K562 (cell line): Measurements from ENCODE around the gene XCL1. TPM values are rescaled to one million over a fixed set of nuclear protein-coding genes. Genes with fewer than 3 reads are reported as not detected.

Experiments
- ATAC-seq: fragments of 200-7000 bp; cut with Tn5 transposase; 3 replicates; pipeline ENCODE4 v1.9.1; 2020; ENCODE audit warnings: moderate library complexity
- BruUV-seq: library from RNA; stranded (reverse); fragments of 400-500 nt; replicated peaks from 2 replicates; lab custom pipeline; 2021; lab: Mats Ljungman, UMichigan
- CTCF ChIA-PET: fragments of 300-600 bp; formaldehyde crosslinking; extraction: SDS; loops from one replicate; lab custom pipeline; 2021; ENCODE audit warnings: low intra/inter-chr PET ratio; lab: Yijun Ruan, JAX
- POLR2A ChIA-PET: fragments of 300-600, 350-650 bp; sonication (Branson Sonifier 250); formaldehyde crosslinking; extraction: SDS; loops from one replicate; lab custom pipeline; 2021; ENCODE audit warnings: antibody characterized with exemption, inconsistent platforms; lab: Yijun Ruan, JAX
- DNase-seq, 4 experiments: peaks; one replicate each; pipeline versions ENCODE4 v3.0.0 to v3.0.0-alpha.2; 2011 to 2018; ENCODE audit warnings: low spot score in 3 of 4, mixed read lengths in 3 of 4; ENCODE audit errors: extremely low read depth in 1 of 4
- FAIRE-seq: peaks from 2 replicates; lab custom pipeline; 2011; peaks lifted over from hg19 to GRCh38; lab: Jason Lieb, UNC
- H2AFZ ChIP-seq: 2 replicates; pipeline ENCODE4 v1.6.0; 2011; ENCODE audit warnings: low read depth, low read length, control low read depth, inconsistent platforms
- H3K27ac ChIP-seq: fragments of 200-600 bp; 3 replicates; pipeline ENCODE4 v1.8.0; 2011; ENCODE audit warnings: low read depth, mild to moderate bottlenecking, control low read depth, inconsistent platforms, low read length, moderate library complexity, mixed read lengths; ENCODE audit errors: extremely low read depth
- H3K27me3 ChIP-seq, 2 experiments: fragments of 300-600 bp in 1 of 2; 2 replicates in 1 of 2; 3 replicates in 1 of 2; pipeline versions ENCODE4 v1.6.0 to v1.8.0; 2011; ENCODE audit warnings: inconsistent platforms in 2 of 2, low read length in 2 of 2, mild to moderate bottlenecking in 1 of 2, mixed read lengths in 1 of 2, moderate library complexity in 1 of 2; ENCODE audit not compliant: control insufficient read depth in 2 of 2, insufficient read depth in 2 of 2
- H3K36me3 ChIP-seq: fragments of 300-600 bp; 3 replicates; pipeline ENCODE4 v1.8.0; 2011; ENCODE audit warnings: mild to moderate bottlenecking, low read length, inconsistent platforms; ENCODE audit not compliant: control insufficient read depth, insufficient read depth
- H3K4me1 ChIP-seq, 2 experiments: fragments of 200-600 bp in 1 of 2; replicated peaks in 1 of 2; 2 replicates in 1 of 2; 3 replicates in 1 of 2; pipeline versions ENCODE4 v1.5.1 to v1.8.0; 2011; ENCODE audit warnings: inconsistent platforms in 2 of 2, low read length in 2 of 2, mild to moderate bottlenecking in 1 of 2, mixed read lengths in 1 of 2, moderate library complexity in 1 of 2; ENCODE audit not compliant: control insufficient read depth in 2 of 2, insufficient read depth in 2 of 2
- H3K4me2 ChIP-seq: 2 replicates; pipeline ENCODE4 v1.6.1; 2011; ENCODE audit warnings: low read length, control low read depth, inconsistent platforms, mixed read lengths; ENCODE audit not compliant: insufficient read depth
- H3K4me3 ChIP-seq: fragments of 200-600 bp; sonication (generic), shearing (Covaris generic); 2 replicates; pipeline ENCODE4 v1.5.1; 2016; ENCODE audit warnings: control low read depth, inconsistent platforms
- H3K79me2 ChIP-seq: fragments of 200-600 bp; 3 replicates; pipeline ENCODE4 v1.8.0; 2011; ENCODE audit warnings: low read length, inconsistent platforms; ENCODE audit not compliant: control insufficient read depth, insufficient read depth
- H3K9ac ChIP-seq, 2 experiments: 2 replicates each; pipeline versions ENCODE4 v1.6.0 to v1.6.1; 2011; ENCODE audit warnings: low read depth in 2 of 2, low read length in 2 of 2, control low read depth in 1 of 2, inconsistent platforms in 1 of 2, mild to moderate bottlenecking in 1 of 2, mixed read lengths in 1 of 2; ENCODE audit not compliant: insufficient read depth in 1 of 2
- H3K9me1 ChIP-seq: one replicate; pipeline ENCODE4 v1.6.0; 2011; ENCODE audit warnings: inconsistent platforms, mild to moderate bottlenecking, low read length, moderate library complexity; ENCODE audit not compliant: control insufficient read depth, insufficient read depth
- H3K9me3 ChIP-seq: replicated peaks from 2 replicates; pipeline ENCODE4 v1.5.1; 2011; ENCODE audit warnings: low read depth, low read length, inconsistent platforms; ENCODE audit not compliant: control insufficient read depth, insufficient read depth
- H4K20me1 ChIP-seq: replicated peaks from 2 replicates; pipeline ENCODE4 v1.6.1; 2011; ENCODE audit warnings: low read length, inconsistent platforms, mixed read lengths; ENCODE audit not compliant: control insufficient read depth, insufficient read depth
- CBX3 ChIP-seq, 2 experiments: IDR thresholded peaks; 1 replicate in 1 of 2; 2 replicates in 1 of 2; pipeline ENCODE4 v1.6.1; 2012; ENCODE audit warnings: inconsistent platforms in 2 of 2, low read length in 2 of 2, borderline replicate concordance in 1 of 2, control low read depth in 1 of 2
- CBX8 ChIP-seq: fragments of 200-600 bp; sonication (generic); IDR thresholded peaks from 2 replicates; pipeline ENCODE4 v1.6.1; 2012; ENCODE audit warnings: borderline replicate concordance, mixed run types, low read depth, mild to moderate bottlenecking, moderate library complexity, mixed read lengths, low read length, control low read depth, inconsistent platforms; ENCODE audit not compliant: poor library complexity, severe bottlenecking; ENCODE audit errors: extremely low read depth
- CSDE1 ChIP-seq, 2 experiments: fragments of 450-650 bp; IDR thresholded peaks; 2 replicates each; pipeline ENCODE4 v1.6.1; 2016; ENCODE audit warnings: mild to moderate bottlenecking in 1 of 2
- ERF ChIP-seq: fragments of 450-650 bp; formaldehyde crosslinking; IDR thresholded peaks from 2 replicates; pipeline ENCODE4 v1.4.0; 2020; ENCODE audit warnings: mild to moderate bottlenecking, mixed read lengths
- ESRRB ChIP-seq: fragments of 250-450 bp; sonication (Bioruptor Pico); IDR thresholded peaks from 2 replicates; pipeline ENCODE4 v1.5.0; 2020; ENCODE audit warnings: mild to moderate bottlenecking, moderate library complexity, borderline replicate concordance
- KLF16 ChIP-seq: IDR thresholded peaks from 2 replicates; pipeline ENCODE4 v1.6.1; 2016; ENCODE audit warnings: antibody characterized with exemption
- RAD51 ChIP-seq: fragments of 450-650 bp; IDR thresholded peaks from 2 replicates; pipeline ENCODE4 v1.7.1; 2016; ENCODE audit warnings: low read depth, mild to moderate bottlenecking, borderline replicate concordance
- RBBP5 ChIP-seq: fragments of 200-600 bp; sonication (generic); IDR thresholded peaks from 2 replicates; pipeline ENCODE4 v1.6.1; 2012; ENCODE audit warnings: borderline replicate concordance, mild to moderate bottlenecking, low read length, control low read depth, inconsistent platforms; ENCODE audit not compliant: insufficient read depth, poor library complexity, severe bottlenecking
- SOX6 ChIP-seq: fragments of 450-650 bp; IDR thresholded peaks from 2 replicates; pipeline ENCODE4 v1.6.1; 2014; ENCODE audit warnings: mild to moderate bottlenecking
- TEAD4 ChIP-seq, 2 experiments: sonication (generic) in 1 of 2; formaldehyde crosslinking in 1 of 2; IDR thresholded peaks; 2 replicates each; pipeline versions ENCODE4 v1.6.1 to v1.8.0; 2012 to 2022; ENCODE audit warnings: borderline replicate concordance in 1 of 2, inconsistent platforms in 1 of 2, low read length in 1 of 2, mild to moderate bottlenecking in 1 of 2, missing genetic modification reagents in 1 of 2
- ZNF143 ChIP-seq: sonication (generic); formaldehyde crosslinking; IDR thresholded peaks from 2 replicates; pipeline ENCODE4 v1.9.0; 2022; ENCODE audit warnings: mild to moderate bottlenecking, missing genetic modification reagents
- ZNF217 ChIP-seq: sonication (generic); formaldehyde crosslinking; IDR thresholded peaks from 2 replicates; pipeline ENCODE4 v1.8.0; 2022; ENCODE audit warnings: mild to moderate bottlenecking, missing genetic modification reagents
- ZNF232 ChIP-seq: sonication (generic); formaldehyde crosslinking; IDR thresholded peaks from 2 replicates; pipeline ENCODE4 v1.8.0; 2022; ENCODE audit warnings: mild to moderate bottlenecking, missing genetic modification reagents
- ZNF436 ChIP-seq: fragments of 250-450, 450-650 bp; sonication (Bioruptor Pico); formaldehyde crosslinking; IDR thresholded peaks from 2 replicates; pipeline ENCODE4 v1.7.0; 2020; ENCODE audit warnings: mild to moderate bottlenecking
- in situ Hi-C: fragments of 300-500 bp; cut with MboI; formaldehyde crosslinking; loops from 4 replicates; pipeline ENCODE4 v1.15.0; 2018; ENCODE audit warnings: inconsistent platforms, mixed read lengths
- intact Hi-C: fragments of 100-400 bp; cut with micrococcal nuclease; formaldehyde crosslinking; loops from 2 replicates; pipeline ENCODE4 v1.14.2; 2022
- polyA plus RNA-seq, 8 experiments: library from polyadenylated mRNA; depleted of rRNA in 4 of 8; stranded (reverse) in 5 of 8; unstranded in 3 of 8; fragments of >200 nt; fragmentation: Nextera tagmentation in 2 of 8; fragmentation: Illumina TruSeq in 1 of 8; extraction: Ambion mirVana in 2 of 8; extraction: Trizol in 1 of 8; gene quantifications; 2 replicates each; pipeline versions ENCODE4 v1.2.1 to v1.2.3, GENCODE V29; 2011 to 2014; ENCODE audit warnings: inconsistent platforms in 1 of 8, missing spikeins in 1 of 8
- total RNA-seq, 7 experiments: library from RNA; depleted of rRNA in 6 of 7; stranded (reverse); fragments of >200 nt in 6 of 7; fragmentation: Illumina TruSeq in 2 of 7; extraction: Trizol in 2 of 7; gene quantifications; 2 replicates each; pipeline versions ENCODE4 v1.2.1 to v1.2.3, GENCODE V29; 2011 to 2021; ENCODE audit warnings: low replicate concordance in 1 of 7
- TF ChIP-seq, protein P1 (sequence below): IDR thresholded peaks from 2 replicates; pipeline ENCODE4 v1.6.1; 2011; ENCODE audit warnings: borderline replicate concordance, low read depth, mild to moderate bottlenecking, moderate library complexity, low read length; ENCODE audit not compliant: insufficient read depth, poor library complexity, severe bottlenecking
- TF ChIP-seq, protein P2 (sequence below): fragments of 450-650 bp; IDR thresholded peaks from 2 replicates; pipeline ENCODE4 v1.6.1; 2016; ENCODE audit warnings: low read depth, mild to moderate bottlenecking, moderate library complexity

The XCL1 gene
- total and polyA plus RNA-seq, 9 of the 15 experiments (the other 6 are each of a cell fraction or from before 2014, with no cell fraction given): 0.06 to 0.09 (median 0.06) TPM; not detected in 6

DNA sequence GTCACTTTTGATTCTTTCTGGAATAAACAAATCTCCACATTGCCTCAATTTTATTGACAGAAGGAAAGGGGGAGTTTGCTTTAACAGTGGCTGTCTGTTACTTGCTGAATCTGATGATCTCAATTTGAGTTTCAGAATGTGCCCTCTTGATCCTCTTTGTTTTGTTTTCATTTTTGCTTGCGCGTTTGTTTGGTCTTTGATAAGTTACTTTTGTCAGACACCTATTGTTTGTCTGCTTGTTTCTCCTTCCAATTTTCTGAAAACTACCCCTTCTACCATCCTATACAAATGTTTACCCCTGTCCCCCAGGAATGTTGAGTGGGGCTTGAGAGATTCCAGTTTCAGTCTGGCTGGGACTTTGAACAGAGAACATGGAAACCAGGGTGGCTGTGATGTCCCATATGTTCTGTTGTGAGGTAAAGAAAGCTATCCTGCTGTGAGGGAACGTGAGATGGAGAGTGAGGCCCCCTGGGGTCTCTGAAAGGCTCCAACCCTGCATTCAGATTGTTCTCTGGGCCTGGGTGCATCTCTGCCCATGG is 20.8 kb upstream of the XCL1 start (continued):
- TF ChIP-seq, protein P1, sequence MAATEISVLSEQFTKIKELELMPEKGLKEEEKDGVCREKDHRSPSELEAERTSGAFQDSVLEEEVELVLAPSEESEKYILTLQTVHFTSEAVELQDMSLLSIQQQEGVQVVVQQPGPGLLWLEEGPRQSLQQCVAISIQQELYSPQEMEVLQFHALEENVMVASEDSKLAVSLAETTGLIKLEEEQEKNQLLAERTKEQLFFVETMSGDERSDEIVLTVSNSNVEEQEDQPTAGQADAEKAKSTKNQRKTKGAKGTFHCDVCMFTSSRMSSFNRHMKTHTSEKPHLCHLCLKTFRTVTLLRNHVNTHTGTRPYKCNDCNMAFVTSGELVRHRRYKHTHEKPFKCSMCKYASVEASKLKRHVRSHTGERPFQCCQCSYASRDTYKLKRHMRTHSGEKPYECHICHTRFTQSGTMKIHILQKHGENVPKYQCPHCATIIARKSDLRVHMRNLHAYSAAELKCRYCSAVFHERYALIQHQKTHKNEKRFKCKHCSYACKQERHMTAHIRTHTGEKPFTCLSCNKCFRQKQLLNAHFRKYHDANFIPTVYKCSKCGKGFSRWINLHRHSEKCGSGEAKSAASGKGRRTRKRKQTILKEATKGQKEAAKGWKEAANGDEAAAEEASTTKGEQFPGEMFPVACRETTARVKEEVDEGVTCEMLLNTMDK: no peak

DNA sequence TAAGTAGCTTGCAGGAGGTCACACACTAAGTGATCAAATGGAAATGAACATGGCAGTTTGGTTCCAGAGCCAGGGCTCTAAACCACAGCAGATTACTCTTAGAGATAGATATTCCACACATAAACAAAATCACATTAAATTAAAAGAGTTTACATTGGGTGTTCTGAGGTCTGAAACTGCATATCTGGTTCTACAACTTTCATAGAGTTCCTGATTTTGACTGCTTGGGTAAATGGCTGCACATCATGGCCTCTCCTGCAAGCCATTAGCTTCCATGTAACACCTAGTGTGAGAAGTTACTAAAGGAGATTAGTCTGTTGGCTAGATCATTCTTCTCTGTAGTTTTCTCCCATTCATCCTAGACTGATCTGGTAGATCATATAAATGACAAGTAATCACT is 19.8 kb upstream of the XCL1 start:
- BruUV-seq: no TSS peak
- Histone ChIP-seq H3K79me2 (no peaks in the 10 kb centered on the region), H3K27ac (no peak overlapping the region), H4K20me1 (no peaks in the 10 kb centered on the region), H3K4me3 (no peak overlapping the region), H3K9me3 (no peaks in the 10 kb centered on the region), H3K36me3 (no peaks in the 10 kb centered on the region), H3K4me1 (no peaks in the 10 kb centered on the region), H3K27me3 (peaks cover 0 to 7% of the 10 kb centered on the region in 2 experiments; a peak in 1 of 5 replicates), H2AFZ (no peak overlapping the region), H3K4me2 (no peak overlapping the region), H3K9ac (no peak overlapping the region), H3K9me1 (no peaks in the 10 kb centered on the region)
- intact Hi-C loops: no loop called here
- ChIA-PET CTCF (no interaction called here), POLR2A (interaction anchor here (0.5 kb wide), 1 partner anchor 548 kb away, joined by 4 read pairs; no protein-coding TSS in a partner anchor)
- no peak for FAIRE-seq
- in situ Hi-C loops: no loop called here
- ATAC-seq: no peak
- no peak for DNase-seq
- TF ChIP-seq RBBP5 (no peak), ERF (CRISPR knock-in tag) (no peak), KLF16 (no peak), ESRRB (CRISPR knock-in tag) (no peak), CBX3 (IDR thresholded peaks at IDR 0.05; ENCODE audit: borderline replicate concordance in 1 of 2, low read length in 2 of 2) (no peak), SOX6 (no peak), CSDE1 (IDR thresholded peaks at IDR 0.05) (no peak), TEAD4 (IDR thresholded peaks at IDR 0.05; ENCODE audit: low read length) (no peak), TEAD4 (CRISPR knock-in tag; IDR thresholded peaks at IDR 0.05; ENCODE audit: borderline replicate concordance) (no peak), CBX8 (no peak), ZNF143 (CRISPR knock-in tag) (no peak), ZNF232 (no peak), ZNF217 (CRISPR knock-in tag) (no peak), RAD51 (no peak), ZNF436 (CRISPR knock-in tag) (no peak)
- TF ChIP-seq, protein P1: no peak
- TF ChIP-seq, protein P2, sequence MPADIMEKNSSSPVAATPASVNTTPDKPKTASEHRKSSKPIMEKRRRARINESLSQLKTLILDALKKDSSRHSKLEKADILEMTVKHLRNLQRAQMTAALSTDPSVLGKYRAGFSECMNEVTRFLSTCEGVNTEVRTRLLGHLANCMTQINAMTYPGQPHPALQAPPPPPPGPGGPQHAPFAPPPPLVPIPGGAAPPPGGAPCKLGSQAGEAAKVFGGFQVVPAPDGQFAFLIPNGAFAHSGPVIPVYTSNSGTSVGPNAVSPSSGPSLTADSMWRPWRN: no peak
